ENCODE measurements around the gene CYP26B1.
A peak's percentile ranks its signal among the peaks of the same experiment; 100 is the strongest.

Gene CYP26B1

DNA sequence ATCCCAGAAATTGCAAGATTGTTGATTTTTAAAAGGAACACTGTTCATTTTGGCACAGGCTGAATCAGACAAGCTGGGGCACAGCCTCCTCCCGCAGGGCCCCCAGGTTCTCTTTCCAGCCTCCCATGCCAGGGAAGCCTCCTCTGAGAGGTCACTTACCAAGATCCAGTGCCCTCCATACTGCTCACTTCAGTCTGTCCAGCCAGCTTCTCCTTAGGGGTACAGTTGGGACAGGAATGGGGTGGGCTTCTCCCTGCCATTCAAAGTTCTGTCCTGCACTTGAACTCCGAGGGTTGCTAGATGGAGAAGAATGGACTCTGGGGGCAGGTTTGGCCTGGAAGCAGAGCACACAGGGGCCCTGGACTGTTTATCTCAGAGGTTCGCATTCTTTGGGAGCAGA lies 7.5 kb upstream of the CYP26B1 start:
- Histone ChIP-seq H3K27ac (ENCODE audit: insufficient read depth in 1 of 2, low read depth in 1 of 2, low read length in 2 of 2, poor library complexity in 1 of 2, severe bottlenecking in 2 of 2) (no peak overlapping the region), H3K4me3 (ENCODE audit: control insufficient read depth in 1 of 7, extremely low read depth in 1 of 7, insufficient read depth in 4 of 7, low read depth in 2 of 7, low read length in 6 of 7) (no peak overlapping the region), H3K36me3 (ENCODE audit: control insufficient read depth in 4 of 4, insufficient read depth in 4 of 4, low read length in 3 of 4) (no peaks in the 10 kb centered on the region), H3K4me1 (ENCODE audit: control extremely low read depth in 1 of 4, control insufficient read depth in 4 of 4, insufficient read depth in 4 of 4, low read length in 3 of 4) (peaks cover 0 to 4% (median 1%) of the 10 kb centered on the region in 4 experiments), H3K27me3 (replicated peaks in 2 of 5; ENCODE audit: control insufficient read depth in 4 of 5, insufficient read depth in 5 of 5, low read length in 4 of 5) (peaks cover 0 to 45% (median 29%) of the 10 kb centered on the region in 5 experiments), H3K9me3 (ENCODE audit: control extremely low read depth in 1 of 5, control insufficient read depth in 4 of 5, insufficient read depth in 2 of 5, low read depth in 1 of 5, low read length in 4 of 5) (no peaks in the 10 kb centered on the region)
- DNase-seq, result no peak
- 92% methylated on average over 3 of the region's 3 CpGs for WGBS (ENCODE audit: insufficient coverage)
- POLR2A ChIA-PET, result no interaction called here
- CTCF ChIA-PET, result no interaction called here

DNA sequence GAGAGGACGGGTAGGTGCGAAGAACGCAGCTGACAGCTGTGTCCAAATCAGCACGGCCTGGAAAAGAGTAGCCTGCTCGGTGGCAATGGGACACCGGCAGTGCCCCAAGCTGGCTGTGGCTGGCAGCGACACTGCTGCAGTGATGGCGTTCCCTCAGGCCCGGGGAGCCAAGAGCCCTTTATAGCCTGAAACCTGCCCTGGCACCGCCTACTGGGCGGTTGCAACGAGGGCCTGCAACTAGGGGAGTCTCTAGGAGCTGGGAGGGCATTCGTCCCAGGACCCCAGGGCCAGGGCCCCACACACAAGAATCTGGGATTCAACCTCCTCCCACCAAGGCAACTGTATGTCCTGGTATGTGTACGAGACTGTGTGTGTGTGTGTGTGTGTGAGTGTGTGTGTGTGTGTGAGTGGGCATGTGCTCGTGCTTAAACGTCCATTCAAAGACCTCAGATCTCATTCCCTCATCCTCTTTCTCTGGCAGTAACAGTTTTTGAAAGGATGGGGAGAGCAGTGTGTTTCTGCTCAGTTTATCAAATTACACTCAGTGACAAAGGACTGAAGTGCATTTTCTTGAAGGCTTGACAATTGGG lies 6.8 kb upstream of the CYP26B1 start:
- 93% methylated on average over 13 of the region's 16 CpGs for WGBS (ENCODE audit: insufficient coverage)
- H3K9me3 ChIP-seq (ENCODE audit: control extremely low read depth in 1 of 5, control insufficient read depth in 4 of 5, insufficient read depth in 2 of 5, low read depth in 1 of 5, low read length in 4 of 5), result no peaks in the 10 kb centered on the region
- H3K27me3 ChIP-seq (replicated peaks in 2 of 5; ENCODE audit: control insufficient read depth in 4 of 5, insufficient read depth in 5 of 5, low read length in 4 of 5), result peaks cover 0 to 52% (median 34%) of the 10 kb centered on the region in 5 experiments
- H3K4me3 ChIP-seq (ENCODE audit: control insufficient read depth in 1 of 7, extremely low read depth in 1 of 7, insufficient read depth in 4 of 7, low read depth in 2 of 7, low read length in 6 of 7), result no peak overlapping the region
- H3K36me3 ChIP-seq (ENCODE audit: control insufficient read depth in 4 of 4, insufficient read depth in 4 of 4, low read length in 3 of 4), result no peaks in the 10 kb centered on the region
- H3K27ac ChIP-seq (ENCODE audit: insufficient read depth in 1 of 2, low read depth in 1 of 2, low read length in 2 of 2, poor library complexity in 1 of 2, severe bottlenecking in 2 of 2), result no peak overlapping the region
- H3K4me1 ChIP-seq (ENCODE audit: control extremely low read depth in 1 of 4, control insufficient read depth in 4 of 4, insufficient read depth in 4 of 4, low read length in 3 of 4), result peaks cover 0 to 10% (median 5%) of the 10 kb centered on the region in 4 experiments
- no peak for DNase-seq
- POLR2A ChIA-PET, result no interaction called here
- CTCF ChIA-PET, result interaction anchor here (1.3 kb wide), 1 partner anchor 602 kb away, joined by 3 read pairs; no protein-coding TSS in a partner anchor

DNA sequence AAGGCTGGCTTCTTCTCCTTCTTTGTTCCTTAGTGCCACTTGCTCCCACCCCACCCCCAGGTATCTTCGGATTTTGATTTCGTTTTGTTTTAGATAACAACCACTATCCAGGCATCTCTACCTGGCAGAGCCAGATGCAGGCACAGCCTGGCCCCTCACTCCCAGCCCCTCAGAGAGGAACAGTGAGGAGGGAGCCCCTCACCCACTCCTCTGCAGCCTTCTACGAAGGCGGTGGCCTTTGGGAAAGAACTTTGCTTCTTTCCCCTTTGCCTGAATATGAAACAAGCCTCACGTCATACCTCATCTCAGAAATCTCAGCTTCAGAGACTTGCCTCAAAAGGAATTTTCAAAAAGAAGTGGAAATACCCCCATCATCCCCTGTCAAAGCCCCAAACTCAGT lies 6.3 kb upstream of the CYP26B1 start:
- DNase-seq, result no peak
- H3K4me3 ChIP-seq (ENCODE audit: control insufficient read depth in 1 of 7, extremely low read depth in 1 of 7, insufficient read depth in 4 of 7, low read depth in 2 of 7, low read length in 6 of 7), result no peak overlapping the region
- ChIA-PET POLR2A (no interaction called here), CTCF (interaction anchor here (1.3 kb wide), 1 partner anchor 602 kb away, joined by 3 read pairs; no protein-coding TSS in a partner anchor)
- H3K27me3 ChIP-seq (replicated peaks in 2 of 5; ENCODE audit: control insufficient read depth in 4 of 5, insufficient read depth in 5 of 5, low read length in 4 of 5), result peaks cover 0 to 57% (median 38%) of the 10 kb centered on the region in 5 experiments
- peaks cover 0 to 16% (median 10%) of the 10 kb centered on the region in 4 experiments for H3K4me1 ChIP-seq (ENCODE audit: control extremely low read depth in 1 of 4, control insufficient read depth in 4 of 4, insufficient read depth in 4 of 4, low read length in 3 of 4)
- H3K9me3 ChIP-seq (ENCODE audit: control extremely low read depth in 1 of 5, control insufficient read depth in 4 of 5, insufficient read depth in 2 of 5, low read depth in 1 of 5, low read length in 4 of 5), result no peaks in the 10 kb centered on the region
- no peaks in the 10 kb centered on the region for H3K36me3 ChIP-seq (ENCODE audit: control insufficient read depth in 4 of 4, insufficient read depth in 4 of 4, low read length in 3 of 4)
- H3K27ac ChIP-seq (ENCODE audit: insufficient read depth in 1 of 2, low read depth in 1 of 2, low read length in 2 of 2, poor library complexity in 1 of 2, severe bottlenecking in 2 of 2), result no peak overlapping the region
- WGBS (ENCODE audit: insufficient coverage), result 100% methylated on average over 3 of the region's 5 CpGs

DNA sequence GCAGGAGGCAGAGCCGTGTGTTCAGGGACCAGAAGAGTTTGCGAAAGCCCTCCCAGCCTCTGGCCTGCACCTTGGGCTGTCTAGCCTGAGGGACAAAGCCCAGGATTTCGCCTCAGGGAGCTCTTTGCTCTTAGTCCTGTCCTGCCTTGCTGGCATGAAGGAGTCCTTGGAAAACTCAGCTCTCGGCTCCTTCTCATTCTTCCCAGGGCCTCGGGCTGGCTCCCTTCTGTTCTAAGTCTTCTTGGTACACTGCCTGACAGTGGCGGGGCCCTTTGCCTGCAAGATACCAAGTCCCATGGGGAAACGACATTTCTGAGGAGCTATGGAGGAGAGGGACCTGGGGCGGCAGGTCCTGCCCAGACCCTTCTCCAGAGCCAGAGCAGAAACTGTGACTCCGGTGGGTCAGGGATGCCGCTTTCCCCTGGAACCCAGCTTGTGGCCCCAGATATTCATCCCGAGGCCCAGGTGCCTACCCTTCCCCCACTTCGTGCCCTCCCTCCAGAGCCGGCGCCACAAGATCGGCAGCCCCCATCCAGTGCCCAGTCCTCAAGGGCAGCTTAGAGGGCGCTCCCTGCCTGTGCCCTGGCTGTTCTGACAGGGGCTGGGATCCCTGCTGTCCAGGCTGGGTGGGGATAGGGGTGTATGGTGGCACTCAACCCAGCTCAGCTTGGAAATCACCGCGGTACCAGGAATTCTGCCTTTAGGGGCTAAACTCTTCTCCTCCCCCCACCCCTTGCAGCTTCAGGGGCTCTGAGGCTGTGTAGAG lies 5.5 kb upstream of the CYP26B1 start:
- no peak for DNase-seq
- WGBS (ENCODE audit: insufficient coverage), result 96% methylated on average over 13 of the region's 18 CpGs
- Histone ChIP-seq H3K36me3 (ENCODE audit: control insufficient read depth in 4 of 4, insufficient read depth in 4 of 4, low read length in 3 of 4) (no peaks in the 10 kb centered on the region), H3K4me1 (ENCODE audit: control extremely low read depth in 1 of 4, control insufficient read depth in 4 of 4, insufficient read depth in 4 of 4, low read length in 3 of 4) (peaks cover 0 to 18% (median 14%) of the 10 kb centered on the region in 4 experiments), H3K27me3 (replicated peaks in 2 of 5; ENCODE audit: control insufficient read depth in 4 of 5, insufficient read depth in 5 of 5, low read length in 4 of 5) (peaks cover 0 to 62% (median 39%) of the 10 kb centered on the region in 5 experiments), H3K27ac (ENCODE audit: insufficient read depth in 1 of 2, low read depth in 1 of 2, low read length in 2 of 2, poor library complexity in 1 of 2, severe bottlenecking in 2 of 2) (no peak overlapping the region), H3K9me3 (ENCODE audit: control extremely low read depth in 1 of 5, control insufficient read depth in 4 of 5, insufficient read depth in 2 of 5, low read depth in 1 of 5, low read length in 4 of 5) (no peaks in the 10 kb centered on the region), H3K4me3 (ENCODE audit: control insufficient read depth in 1 of 7, extremely low read depth in 1 of 7, insufficient read depth in 4 of 7, low read depth in 2 of 7, low read length in 6 of 7) (no peak overlapping the region)
- ChIA-PET POLR2A (no interaction called here), CTCF (interaction anchor here (0.9 to 4.9 kb wide), 7 partner anchors 10 to 643 kb away, joined by 3 to 52 read pairs (median 3); no protein-coding TSS in a partner anchor)

GRCh38 chr2:72150861-72151356 lies 3.2 kb upstream of the CYP26B1 start:
- peaks cover 0 to 83% (median 46%) of the 10 kb centered on the region in 5 experiments for H3K27me3 ChIP-seq (replicated peaks in 2 of 5; ENCODE audit: control insufficient read depth in 4 of 5, insufficient read depth in 5 of 5, low read length in 4 of 5)
- ChIA-PET POLR2A (interaction anchor here (0.7 kb wide), 1 partner anchor 116 kb away, joined by 3 read pairs; no protein-coding TSS in a partner anchor), CTCF (interaction anchor here (0.7 to 4.9 kb wide), 17 partner anchors 8 to 612 kb away, joined by 3 to 52 read pairs (median 4); no protein-coding TSS in a partner anchor)
- H3K36me3 ChIP-seq (ENCODE audit: control insufficient read depth in 4 of 4, insufficient read depth in 4 of 4, low read length in 3 of 4), result no peaks in the 10 kb centered on the region
- no peak overlapping the region for H3K4me3 ChIP-seq (ENCODE audit: control insufficient read depth in 1 of 7, extremely low read depth in 1 of 7, insufficient read depth in 4 of 7, low read depth in 2 of 7, low read length in 6 of 7)
- DNase-seq, result no peak
- H3K27ac ChIP-seq (ENCODE audit: insufficient read depth in 1 of 2, low read depth in 1 of 2, low read length in 2 of 2, poor library complexity in 1 of 2, severe bottlenecking in 2 of 2), result no peak overlapping the region
- peaks cover 0 to 39% (median 26%) of the 10 kb centered on the region in 4 experiments for H3K4me1 ChIP-seq (ENCODE audit: control extremely low read depth in 1 of 4, control insufficient read depth in 4 of 4, insufficient read depth in 4 of 4, low read length in 3 of 4)
- WGBS (ENCODE audit: insufficient coverage), result no CpG with 5 or more reads among the region's 2 CpGs
- H3K9me3 ChIP-seq (ENCODE audit: control extremely low read depth in 1 of 5, control insufficient read depth in 4 of 5, insufficient read depth in 2 of 5, low read depth in 1 of 5, low read length in 4 of 5), result peaks cover 0 to 5% (median 0%) of the 10 kb centered on the region in 5 experiments

DNA sequence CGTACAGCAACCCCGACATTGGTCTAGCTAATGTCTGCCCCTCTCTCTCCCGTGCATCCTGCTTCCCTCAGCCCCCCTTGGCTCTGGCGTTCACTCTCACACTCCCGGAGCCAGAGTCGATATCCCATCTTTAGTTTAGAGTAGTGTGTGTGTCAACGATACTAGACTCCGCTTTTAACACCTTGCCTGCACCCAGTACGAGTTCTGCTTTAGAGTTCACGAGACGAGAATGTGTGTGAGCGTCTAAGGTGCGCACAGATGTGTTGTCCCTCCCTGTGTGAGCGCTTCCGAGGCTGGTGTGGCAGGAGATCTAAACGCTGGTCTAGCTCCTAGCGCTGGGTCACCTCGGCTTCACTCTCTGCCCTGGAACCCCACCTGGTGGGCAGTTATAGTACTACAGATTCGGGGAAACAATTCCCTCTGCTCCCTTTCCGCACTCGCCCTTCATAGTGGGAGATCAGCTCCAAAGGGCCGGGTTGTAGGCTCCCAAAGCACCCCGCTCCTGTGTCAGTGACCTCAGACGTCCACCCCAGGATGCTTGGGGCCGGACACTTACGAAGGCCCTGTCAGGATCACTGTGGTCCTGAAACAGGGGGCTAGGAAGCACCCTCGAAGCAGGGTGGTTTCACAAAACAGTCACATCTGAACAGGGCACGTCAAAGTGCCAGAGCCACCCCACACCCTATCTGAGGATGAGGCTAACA lies 2.6 kb upstream of the CYP26B1 start:
- ChIA-PET CTCF (interaction anchor here (0.7 to 4.9 kb wide), 19 partner anchors 8 to 612 kb away, joined by 3 to 52 read pairs (median 4); no protein-coding TSS in a partner anchor), POLR2A (interaction anchor here (0.7 kb wide), 1 partner anchor 115 kb away, joined by 3 read pairs; no protein-coding TSS in a partner anchor)
- Histone ChIP-seq H3K36me3 (ENCODE audit: control insufficient read depth in 4 of 4, insufficient read depth in 4 of 4, low read length in 3 of 4) (no peaks in the 10 kb centered on the region), H3K4me3 (ENCODE audit: control insufficient read depth in 1 of 7, extremely low read depth in 1 of 7, insufficient read depth in 4 of 7, low read depth in 2 of 7, low read length in 6 of 7) (peak overlapping the region in 5 of 7 experiments; percentile 20 to 63 (median 62)), H3K9me3 (ENCODE audit: control extremely low read depth in 1 of 5, control insufficient read depth in 4 of 5, insufficient read depth in 2 of 5, low read depth in 1 of 5, low read length in 4 of 5) (peaks cover 0 to 5% (median 0%) of the 10 kb centered on the region in 5 experiments), H3K27ac (ENCODE audit: insufficient read depth in 1 of 2, low read depth in 1 of 2, low read length in 2 of 2, poor library complexity in 1 of 2, severe bottlenecking in 2 of 2) (no peak overlapping the region), H3K27me3 (replicated peaks in 2 of 5; ENCODE audit: control insufficient read depth in 4 of 5, insufficient read depth in 5 of 5, low read length in 4 of 5) (peaks cover 0 to 83% (median 43%) of the 10 kb centered on the region in 5 experiments), H3K4me1 (ENCODE audit: control extremely low read depth in 1 of 4, control insufficient read depth in 4 of 4, insufficient read depth in 4 of 4, low read length in 3 of 4) (peaks cover 0 to 45% (median 29%) of the 10 kb centered on the region in 4 experiments)
- peak; percentile 60 to 76 (median 75) for DNase-seq
- 3% methylated on average over 21 of the region's 28 CpGs for WGBS (ENCODE audit: insufficient coverage)

Measured in common myeloid progenitor, CD34-positive (primary cell).